ENCODE results near the gene FAM135A. TPM values are rescaled to one million over a fixed set of nuclear protein-coding genes. Genes with fewer than 3 reads are reported as not detected.

Gene FAM135A
- total and polyA plus RNA-seq, 2 of the 13 experiments (the other 11 are each of a cell fraction or from before 2014, with no cell fraction given) = 26.9 to 31.5 TPM

GRCh38 chr6:70377372-70377771 lies 35.9 kb upstream of the FAM135A start:
- no peaks in the 10 kb centered on the region for H3K36me3 ChIP-seq (replicated peaks in 1 of 2; ENCODE audit: control insufficient read depth in 1 of 2, insufficient read depth in 2 of 2, low read length in 2 of 2)
- no peak for DNase-seq (ENCODE audit: low spot score)
- 35% methylated on average over 3 of the region's 3 CpGs for WGBS (ENCODE audit: low lambda C conversion rate)
- intact Hi-C loops (cut with micrococcal nuclease; ENCODE audit: unreplicated experiment) = no loop called here
- in situ Hi-C loops (cut with HindIII; ENCODE audit: extremely low pct_ligation_motif_present, low pct_unique_long_range_greater_than_20kb) = no loop called here
- ATAC-seq = no peak
- H3K4me3 ChIP-seq (replicated peaks in 1 of 3; ENCODE audit: insufficient read depth in 1 of 3, low read depth in 2 of 3, low read length in 3 of 3) = no peak overlapping the region
- H3K4me2 ChIP-seq (ENCODE audit: low read depth, low read length) = no peak overlapping the region
- BruUV-seq (replicated peaks) = no TSS peak
- no peak overlapping the region for H3K9ac ChIP-seq (ENCODE audit: insufficient read depth, low read depth, low read length)
- CTCF ChIA-PET (ENCODE audit: low intra/inter-chr PET ratio, low total read pairs) = no interaction called here
- no peak overlapping the region for H2AFZ ChIP-seq (ENCODE audit: low read length)
- POLR2A ChIA-PET = interaction anchor here (0.6 kb wide), 1 partner anchor 36 kb away, joined by 3 read pairs; the partner anchor contains the start of gene FAM135A
- peaks cover 17% of the 10 kb centered on the region; the same call in 1 of the 2 replicates for H3K4me1 ChIP-seq (ENCODE audit: insufficient read depth, low read length)
- no peaks in the 10 kb centered on the region; a peak in 1 of 5 replicates for H3K27me3 ChIP-seq (ENCODE audit: control insufficient read depth in 1 of 2, insufficient read depth in 2 of 2, low read length in 2 of 2)
- FAIRE-seq = no peak
- H3K79me2 ChIP-seq (ENCODE audit: insufficient read depth, low read length) = no peaks in the 10 kb centered on the region
- TF ChIP-seq TP53 (CRISPR knock-in tag; conservative IDR thresholded peaks at IDR 0.05) = no peak
- TF ChIP-seq ZNF136 (CRISPR knock-in tag; IDR thresholded peaks at IDR 0.05; ENCODE audit: low read depth) = no peak
- TF ChIP-seq ZGPAT (CRISPR knock-in tag; IDR thresholded peaks at IDR 0.05) = no peak
- TF ChIP-seq KAT2B (IDR thresholded peaks at IDR 0.05; ENCODE audit: borderline replicate concordance, low read depth, low read length) = no peak
- TF ChIP-seq ZNF784 (CRISPR knock-in tag; IDR thresholded peaks at IDR 0.05; ENCODE audit: borderline replicate concordance) = no peak
- TF ChIP-seq TGIF2 (CRISPR knock-in tag; IDR thresholded peaks at IDR 0.05) = no peak
- TF ChIP-seq ZFP82 (CRISPR knock-in tag; IDR thresholded peaks at IDR 0.05; ENCODE audit: borderline replicate concordance) = no peak
- no peak for TF ChIP-seq ZNF629 (CRISPR knock-in tag; conservative IDR thresholded peaks at IDR 0.05)
- TF ChIP-seq BCLAF1 (IDR thresholded peaks at IDR 0.05) = no peak
- no peak for TF ChIP-seq KIAA2018 (CRISPR knock-in tag; IDR thresholded peaks at IDR 0.05; ENCODE audit: borderline replicate concordance)
- no peak for TF ChIP-seq ZSCAN30 (CRISPR knock-in tag; IDR thresholded peaks at IDR 0.05)
- no peak overlapping the region for H3K27ac ChIP-seq (ENCODE audit: extremely low read length, insufficient read depth, low read length)
- H4K20me1 ChIP-seq (ENCODE audit: insufficient read depth, low read length) = no peaks in the 10 kb centered on the region
- H3K9me3 ChIP-seq (ENCODE audit: low read length) = no peaks in the 10 kb centered on the region
